NCI-H2227 (cell line): ENCODE results near the gene LMX1A.

Source experiments
- DNase-seq: peaks from one replicate; lab custom pipeline; 2025; ENCODE audit not compliant: unreplicated experiment; lab: John Stamatoyannopoulos, UW

Gene LMX1A

GRCh38 chr1:165325460-165326203 is 30.9 kb downstream of the LMX1A start:
- no peak for DNase-seq

GRCh38 chr1:165324050-165324449 is 32.5 kb downstream of the LMX1A start:
- no peak for DNase-seq

DNA sequence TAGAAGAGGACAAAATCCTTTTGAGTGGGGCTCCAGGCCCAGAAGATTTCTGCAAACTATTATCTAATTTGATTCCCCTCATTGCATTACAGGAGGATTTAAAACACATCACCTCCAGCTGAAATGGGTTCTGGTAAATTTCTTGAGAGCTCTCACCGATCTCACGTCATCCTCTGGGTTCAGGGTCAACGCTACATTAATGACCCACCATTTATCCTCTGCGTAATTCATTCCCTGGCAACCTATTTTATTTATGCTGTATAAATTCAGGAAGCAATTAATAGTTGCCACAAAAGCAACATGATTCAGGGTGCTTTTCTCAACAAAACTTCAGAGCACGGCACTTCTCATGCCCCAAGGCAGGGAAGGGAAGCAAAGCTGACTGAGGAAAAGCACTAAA is 38.9 kb downstream of the LMX1A start:
- DNase-seq = no peak

DNA sequence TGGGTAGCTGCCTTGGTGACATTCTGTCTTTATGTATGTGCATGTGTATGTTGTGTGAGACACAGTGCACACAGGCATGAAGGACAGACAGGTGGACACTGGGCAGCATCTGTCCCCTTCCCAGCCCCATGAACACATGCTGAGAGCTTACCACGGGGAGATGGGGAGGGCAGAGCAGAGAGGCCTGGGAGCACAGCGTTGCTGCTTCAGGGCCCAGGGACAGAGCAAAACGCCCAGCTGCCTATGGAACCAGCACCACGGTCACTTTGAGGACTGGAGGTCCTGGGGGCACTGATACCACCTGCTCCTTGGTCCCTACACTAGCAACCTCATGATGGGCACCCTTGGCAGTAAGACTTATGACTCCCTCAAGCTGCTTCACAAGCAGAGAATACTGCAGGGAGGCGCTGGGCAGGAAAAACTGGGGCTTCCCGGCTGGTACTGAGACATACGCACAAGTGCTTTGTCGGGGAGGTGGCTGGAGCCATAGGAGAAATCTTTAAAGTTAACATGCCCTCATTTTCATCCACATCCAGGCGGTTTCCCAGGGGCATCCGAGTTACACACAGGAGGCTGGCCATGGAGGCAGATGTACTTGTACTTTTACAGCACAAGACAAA is 40.3 kb downstream of the LMX1A start:
- DNase-seq = no peak

- DNase-seq = no peak
Measured at GRCh38 chr1:165315481-165315880, 41.0 kb downstream of the LMX1A start.

- no peak for DNase-seq
Measured at GRCh38 chr1:165313903-165314302, 42.6 kb downstream of the LMX1A start.

- no peak for DNase-seq
Measured at GRCh38 chr1:165312591-165312990, 43.9 kb downstream of the LMX1A start.

GRCh38 chr1:165306543-165307434 is 49.7 kb downstream of the LMX1A start:
- no peak for DNase-seq

- no peak for DNase-seq
Measured at GRCh38 chr1:165303386-165303785, 53.1 kb downstream of the LMX1A start.

- DNase-seq = no peak
Measured at GRCh38 chr1:165300400-165300903, 56.1 kb downstream of the LMX1A start.

GRCh38 chr1:165298203-165298820 is 58.2 kb downstream of the LMX1A start:
- no peak for DNase-seq

DNA sequence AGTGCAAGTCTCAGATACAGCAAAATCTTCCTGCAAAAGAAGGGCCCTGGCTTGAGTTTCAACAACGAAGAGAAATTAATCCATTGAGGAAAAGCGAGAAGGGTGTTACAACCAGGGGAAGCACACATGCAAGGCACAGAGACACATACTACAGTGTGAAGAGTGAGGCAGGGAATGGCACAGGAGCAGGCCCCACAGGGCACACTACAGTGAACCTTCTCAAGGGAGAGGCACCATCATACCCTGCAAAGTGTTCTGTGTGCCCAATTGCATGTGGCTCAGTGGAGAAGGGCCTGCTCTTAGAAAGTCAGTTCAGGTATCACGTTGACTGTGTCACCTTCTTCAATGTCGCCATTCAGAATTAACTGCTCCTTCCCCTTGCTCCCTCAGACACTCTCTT is 60.3 kb downstream of the LMX1A start:
- no peak for DNase-seq

- DNase-seq = no peak
Measured at GRCh38 chr1:165290148-165290547, 66.4 kb downstream of the LMX1A start.

- no peak for DNase-seq
Measured at GRCh38 chr1:165289556-165289955, 67.0 kb downstream of the LMX1A start.

- peak; percentile 57 for DNase-seq
Measured at GRCh38 chr1:165288350-165289120, 68.0 kb downstream of the LMX1A start.

DNA sequence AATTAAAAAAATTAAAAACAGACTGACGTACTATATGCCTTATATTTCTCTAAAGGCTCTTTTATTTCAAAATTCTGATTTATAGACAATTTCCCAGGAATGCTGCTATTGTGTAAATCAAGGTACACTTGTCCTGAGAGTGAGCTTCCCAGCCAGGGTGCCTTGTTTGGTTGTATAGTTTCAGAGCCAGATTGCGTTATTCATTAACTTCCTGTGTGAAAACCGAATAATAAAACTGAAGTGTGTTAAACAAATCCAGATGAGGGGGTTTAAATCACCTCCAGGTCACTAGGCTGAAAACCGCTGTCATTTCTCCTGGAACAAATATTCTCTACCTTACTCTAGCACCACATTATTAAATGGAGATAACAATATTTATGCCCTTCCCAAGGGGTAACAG is 68.7 kb downstream of the LMX1A start:
- DNase-seq = no peak

- DNase-seq = no peak
Measured at GRCh38 chr1:165287329-165287728, 69.2 kb downstream of the LMX1A start.

- DNase-seq = peak; percentile 37
Measured at GRCh38 chr1:165284454-165284853, 72.1 kb downstream of the LMX1A start.

- no peak for DNase-seq
Measured at GRCh38 chr1:165281207-165281901, 75.2 kb downstream of the LMX1A start.

GRCh38 chr1:165279882-165280281 is 76.6 kb downstream of the LMX1A start:
- DNase-seq = no peak
